Cardiac muscle cell (in vitro differentiated cells and primary cell): Measurements from ENCODE around the gene CASP7. TPM values are rescaled to one million over a fixed set of nuclear protein-coding genes. Genes with fewer than 3 reads are reported as not detected.

ENCODE experiments used
- DNase-seq, 2 donors: peaks; one replicate each; pipeline versions ENCODE4 v3.0.0 to v3.0.0-alpha.2; 2010 to 2017; ENCODE audit warnings: low read depth in 1 of 2, low spot score in 1 of 2
- H3K27ac ChIP-seq: fragments of 200-600 bp; sonication (generic); 2 replicates; pipeline ENCODE4 v1.5.1; 2016
- H3K27me3 ChIP-seq: fragments of 200-600 bp; sonication (generic); 2 replicates; pipeline ENCODE4 v1.6.0; 2016; ENCODE audit warnings: control low read depth
- H3K36me3 ChIP-seq: fragments of 200-600 bp; sonication (generic); 2 replicates; pipeline ENCODE4 v1.5.1; 2016; ENCODE audit warnings: control low read depth
- H3K4me1 ChIP-seq: fragments of 200-600 bp; sonication (generic); 2 replicates; pipeline ENCODE4 v1.8.1; 2017; ENCODE audit warnings: low read depth, mild to moderate bottlenecking, mixed run types
- H3K4me3 ChIP-seq: fragments of 200-600 bp; sonication (generic); 2 replicates; pipeline ENCODE4 v1.5.1; 2016; ENCODE audit warnings: mild to moderate bottlenecking
- H3K9me3 ChIP-seq: fragments of 200-600 bp; sonication (generic); 2 replicates; pipeline ENCODE4 v1.5.1; 2017; ENCODE audit warnings: low read depth, mild to moderate bottlenecking, control low read depth
- polyA plus RNA-seq: library from polyadenylated mRNA; unstranded; fragments of >200 nt; fragmentation: Nextera tagmentation; extraction: Ambion mirVana; gene quantifications from 2 replicates; pipeline ENCODE4 v1.2.1, GENCODE V29; 2016
- total RNA-seq: library from RNA; depleted of rRNA; stranded (reverse); fragments of >200 nt; gene quantifications from 2 replicates; pipeline ENCODE4 v1.2.3, GENCODE V29; 2016
- TF ChIP-seq, protein P1 (sequence below): IDR thresholded peaks from 2 replicates; pipeline ENCODE4 v1.5.1; 2012; ENCODE audit warnings: low read depth, mild to moderate bottlenecking, low read length

Gene CASP7
- total and polyA plus RNA-seq, 2 experiments from 2014 or later, result 3.3 to 7.8 TPM

DNA sequence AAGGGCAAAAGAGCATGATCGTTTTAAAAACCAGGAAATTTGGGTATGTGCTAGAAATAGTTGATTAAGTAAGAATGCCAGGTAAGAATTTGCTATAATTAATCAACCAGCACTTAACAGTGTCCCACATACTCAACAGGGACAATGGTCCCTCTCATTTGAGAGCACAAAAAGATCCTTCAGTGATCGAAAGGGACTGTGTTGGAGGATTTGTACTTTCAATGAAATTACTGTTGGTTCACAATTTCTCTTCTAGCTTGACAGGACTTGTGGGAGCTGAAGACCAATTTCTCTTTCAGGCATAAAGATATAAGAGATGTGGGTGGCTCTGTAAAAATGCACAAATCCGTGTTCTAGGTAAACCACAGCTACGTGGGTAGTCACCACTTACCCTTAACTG is 59.3 kb downstream of the CASP7 start:
- Histone ChIP-seq H3K4me3 (no peak overlapping the region), H3K36me3 (no peaks in the 10 kb centered on the region), H3K27ac (no peak overlapping the region), H3K27me3 (peaks cover 31% of the 10 kb centered on the region), H3K9me3 (no peaks in the 10 kb centered on the region), H3K4me1 (no peaks in the 10 kb centered on the region)
- TF ChIP-seq, protein P1, sequence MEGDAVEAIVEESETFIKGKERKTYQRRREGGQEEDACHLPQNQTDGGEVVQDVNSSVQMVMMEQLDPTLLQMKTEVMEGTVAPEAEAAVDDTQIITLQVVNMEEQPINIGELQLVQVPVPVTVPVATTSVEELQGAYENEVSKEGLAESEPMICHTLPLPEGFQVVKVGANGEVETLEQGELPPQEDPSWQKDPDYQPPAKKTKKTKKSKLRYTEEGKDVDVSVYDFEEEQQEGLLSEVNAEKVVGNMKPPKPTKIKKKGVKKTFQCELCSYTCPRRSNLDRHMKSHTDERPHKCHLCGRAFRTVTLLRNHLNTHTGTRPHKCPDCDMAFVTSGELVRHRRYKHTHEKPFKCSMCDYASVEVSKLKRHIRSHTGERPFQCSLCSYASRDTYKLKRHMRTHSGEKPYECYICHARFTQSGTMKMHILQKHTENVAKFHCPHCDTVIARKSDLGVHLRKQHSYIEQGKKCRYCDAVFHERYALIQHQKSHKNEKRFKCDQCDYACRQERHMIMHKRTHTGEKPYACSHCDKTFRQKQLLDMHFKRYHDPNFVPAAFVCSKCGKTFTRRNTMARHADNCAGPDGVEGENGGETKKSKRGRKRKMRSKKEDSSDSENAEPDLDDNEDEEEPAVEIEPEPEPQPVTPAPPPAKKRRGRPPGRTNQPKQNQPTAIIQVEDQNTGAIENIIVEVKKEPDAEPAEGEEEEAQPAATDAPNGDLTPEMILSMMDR, result no peak
- DNase-seq, result no peak

DNA sequence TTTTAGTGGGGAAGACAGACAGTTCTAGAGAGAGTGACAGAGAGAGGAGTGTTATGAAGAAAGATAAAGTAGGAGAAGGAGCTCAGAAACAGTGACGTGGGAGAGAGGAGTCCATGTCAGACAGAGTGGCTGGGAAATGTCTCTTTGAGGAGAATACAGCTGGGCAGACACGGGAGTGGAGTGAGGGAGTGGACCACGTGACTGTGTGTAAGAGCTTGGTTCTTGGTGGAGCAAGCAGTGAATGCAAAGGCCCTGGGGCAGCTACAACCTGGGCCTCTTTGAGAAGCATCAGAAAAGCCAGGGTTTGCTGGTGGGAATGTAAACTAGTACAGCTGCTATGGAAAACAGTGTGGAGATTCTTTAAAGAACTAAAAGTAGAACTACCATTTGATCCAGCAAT is 59.9 kb downstream of the CASP7 start:
- H3K36me3 ChIP-seq, result no peaks in the 10 kb centered on the region
- no peaks in the 10 kb centered on the region for H3K9me3 ChIP-seq
- H3K4me1 ChIP-seq, result no peaks in the 10 kb centered on the region
- TF ChIP-seq, protein P1, result no peak
- H3K4me3 ChIP-seq, result no peak overlapping the region
- H3K27ac ChIP-seq, result no peak overlapping the region
- peaks cover 28% of the 10 kb centered on the region for H3K27me3 ChIP-seq
- no peak for DNase-seq

DNA sequence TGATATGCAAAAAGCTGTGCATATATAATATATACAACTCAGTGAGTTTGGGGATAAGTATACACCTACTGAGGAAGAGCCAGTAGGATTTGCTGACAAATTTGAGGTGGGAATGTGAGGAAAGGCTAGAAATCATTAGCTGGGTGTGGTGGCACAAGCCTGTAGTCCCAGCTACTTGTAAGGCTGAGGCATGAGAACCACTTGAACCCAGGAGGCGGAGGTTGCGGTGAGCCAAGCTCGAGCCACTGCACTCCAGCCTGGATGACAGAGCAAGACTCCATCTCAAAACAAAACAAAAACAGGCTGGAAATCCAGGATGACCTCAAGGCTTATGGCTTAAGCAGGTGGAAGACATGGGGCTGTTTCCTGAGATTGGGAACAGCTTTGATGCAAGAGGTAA is 61.1 kb downstream of the CASP7 start:
- Histone ChIP-seq H3K27ac (no peak overlapping the region), H3K4me3 (no peak overlapping the region), H3K4me1 (no peaks in the 10 kb centered on the region), H3K9me3 (no peaks in the 10 kb centered on the region), H3K27me3 (peaks cover 20% of the 10 kb centered on the region), H3K36me3 (no peaks in the 10 kb centered on the region)
- TF ChIP-seq, protein P1, result no peak
- DNase-seq, result no peak

DNA sequence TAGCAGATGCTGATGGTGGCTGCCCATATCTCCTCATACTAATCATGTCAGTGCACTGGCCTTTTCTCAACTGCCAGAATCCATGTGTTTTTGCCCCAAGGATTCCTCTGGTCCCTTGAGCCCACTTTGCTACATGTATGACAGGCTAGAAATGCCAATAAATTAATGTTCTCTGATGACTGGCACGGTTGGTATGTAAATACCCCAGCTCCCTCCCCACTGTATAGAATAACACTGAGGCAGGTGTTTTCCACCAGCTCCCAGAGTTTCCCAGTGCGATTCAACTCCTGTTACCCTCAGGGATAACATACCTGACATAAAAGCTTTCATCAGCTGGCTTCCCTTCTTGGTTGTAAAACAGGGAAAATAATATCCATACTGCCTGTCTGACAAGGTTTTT is 62.8 kb downstream of the CASP7 start:
- H3K4me3 ChIP-seq, result no peak overlapping the region
- TF ChIP-seq, protein P1, result no peak

DNA sequence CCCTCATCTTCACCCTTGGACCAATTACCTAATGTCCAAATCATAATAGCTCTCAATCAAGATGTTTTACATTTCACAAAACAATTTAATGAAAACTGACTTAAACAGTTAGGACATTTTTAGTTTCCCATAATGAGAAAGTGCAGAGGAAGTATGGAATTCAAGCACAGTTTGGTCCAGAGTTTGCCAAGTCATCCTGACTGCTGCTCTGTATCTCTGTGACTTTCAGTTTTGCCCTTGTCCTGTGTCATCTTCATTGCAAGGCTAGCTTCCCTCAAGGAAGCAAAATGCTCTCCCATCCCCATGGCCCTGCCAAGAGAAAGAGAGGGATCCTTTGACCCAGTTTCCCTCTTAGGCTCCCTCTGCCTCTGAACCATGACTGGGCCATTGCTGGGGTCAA is 63.9 kb downstream of the CASP7 start:
- peaks cover 18% of the 10 kb centered on the region for H3K27me3 ChIP-seq
- H3K9me3 ChIP-seq, result no peaks in the 10 kb centered on the region
- H3K27ac ChIP-seq, result no peak overlapping the region
- H3K4me1 ChIP-seq, result no peaks in the 10 kb centered on the region
- H3K4me3 ChIP-seq, result no peak overlapping the region
- H3K36me3 ChIP-seq, result no peaks in the 10 kb centered on the region
- TF ChIP-seq, protein P1, result no peak
- no peak for DNase-seq

More for the DNA sequence above, 62.8 kb downstream of the CASP7 start:
- Histone ChIP-seq H3K9me3 (no peaks in the 10 kb centered on the region), H3K4me1 (no peaks in the 10 kb centered on the region), H3K36me3 (no peaks in the 10 kb centered on the region), H3K27me3 (peaks cover 18% of the 10 kb centered on the region), H3K27ac (no peak overlapping the region)
- no peak for DNase-seq

DNA sequence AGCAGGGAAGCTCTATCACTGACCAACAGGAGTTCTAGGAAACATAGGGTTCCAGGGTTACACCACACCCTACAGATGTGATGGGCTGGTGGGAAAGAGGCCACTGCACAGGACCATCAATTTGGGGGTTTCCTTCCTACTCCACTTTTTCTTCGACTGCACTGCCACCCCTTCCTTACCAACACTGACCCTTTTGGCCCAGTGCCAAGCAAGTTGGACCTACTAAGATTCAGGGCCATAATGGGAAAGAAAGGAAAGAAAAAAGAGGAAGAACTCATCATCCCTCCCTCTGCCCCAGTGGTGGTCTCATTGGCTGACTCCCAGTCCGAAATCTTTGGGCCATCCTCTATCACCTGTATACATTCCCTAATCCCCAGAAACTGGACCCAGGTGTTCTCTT is 65.7 kb downstream of the CASP7 start:
- TF ChIP-seq, protein P1, result no peak
- DNase-seq, result no peak
- H3K27ac ChIP-seq, result no peak overlapping the region
- H3K4me3 ChIP-seq, result no peak overlapping the region
- no peaks in the 10 kb centered on the region for H3K9me3 ChIP-seq
- H3K27me3 ChIP-seq, result peaks cover 18% of the 10 kb centered on the region
- no peaks in the 10 kb centered on the region for H3K4me1 ChIP-seq
- H3K36me3 ChIP-seq, result no peaks in the 10 kb centered on the region
